GM06990 (cell line): ENCODE data around the gene F12.
"Not testable (repeated sequence)": the region's sequence is repeated elsewhere in the genome, so short reads cannot be mapped to it uniquely, and the experiment has no call there.

Source experiments
- DNase-seq: peaks from one replicate; pipeline ENCODE4 v3.0.0-alpha.2; 2011; ENCODE audit not compliant: insufficient read length; ENCODE audit errors: extremely low read depth
- H3K27me3 ChIP-seq: replicated peaks from 2 replicates; pipeline ENCODE4 v1.6.0; 2011; ENCODE audit warnings: low read length; ENCODE audit not compliant: control insufficient read depth, insufficient read depth
- H3K36me3 ChIP-seq: 2 replicates; pipeline ENCODE4 v1.5.1; 2011; ENCODE audit warnings: low read length; ENCODE audit not compliant: control insufficient read depth, insufficient read depth
- H3K4me3 ChIP-seq: replicated peaks from 2 replicates; pipeline ENCODE4 v1.5.1; 2011; ENCODE audit warnings: low read depth, mild to moderate bottlenecking, control low read depth, low read length
- TF ChIP-seq, protein P1 (sequence below): IDR thresholded peaks from 2 replicates; pipeline ENCODE4 v1.5.1; 2011; ENCODE audit warnings: low read length, control low read depth, mild to moderate bottlenecking, inconsistent platforms; ENCODE audit not compliant: insufficient read depth, poor library complexity, severe bottlenecking

Gene F12

DNA sequence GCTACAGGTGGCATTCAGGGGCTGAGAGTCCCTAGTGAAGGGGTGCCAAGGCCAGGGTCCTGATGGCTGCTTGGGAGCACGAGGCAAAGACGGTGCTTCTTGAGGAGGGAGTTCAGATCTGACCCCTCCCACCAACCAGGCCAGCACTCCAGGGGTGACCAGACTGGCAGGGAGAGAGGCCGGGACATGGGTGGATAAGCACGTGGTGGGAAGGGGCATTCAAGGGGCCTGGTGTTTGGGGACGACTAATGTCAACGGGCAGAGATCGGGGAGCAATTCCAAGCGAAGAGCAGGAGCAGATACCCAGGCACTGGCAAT lies 47.1 kb downstream of the F12 start:
- TF ChIP-seq, protein P1, sequence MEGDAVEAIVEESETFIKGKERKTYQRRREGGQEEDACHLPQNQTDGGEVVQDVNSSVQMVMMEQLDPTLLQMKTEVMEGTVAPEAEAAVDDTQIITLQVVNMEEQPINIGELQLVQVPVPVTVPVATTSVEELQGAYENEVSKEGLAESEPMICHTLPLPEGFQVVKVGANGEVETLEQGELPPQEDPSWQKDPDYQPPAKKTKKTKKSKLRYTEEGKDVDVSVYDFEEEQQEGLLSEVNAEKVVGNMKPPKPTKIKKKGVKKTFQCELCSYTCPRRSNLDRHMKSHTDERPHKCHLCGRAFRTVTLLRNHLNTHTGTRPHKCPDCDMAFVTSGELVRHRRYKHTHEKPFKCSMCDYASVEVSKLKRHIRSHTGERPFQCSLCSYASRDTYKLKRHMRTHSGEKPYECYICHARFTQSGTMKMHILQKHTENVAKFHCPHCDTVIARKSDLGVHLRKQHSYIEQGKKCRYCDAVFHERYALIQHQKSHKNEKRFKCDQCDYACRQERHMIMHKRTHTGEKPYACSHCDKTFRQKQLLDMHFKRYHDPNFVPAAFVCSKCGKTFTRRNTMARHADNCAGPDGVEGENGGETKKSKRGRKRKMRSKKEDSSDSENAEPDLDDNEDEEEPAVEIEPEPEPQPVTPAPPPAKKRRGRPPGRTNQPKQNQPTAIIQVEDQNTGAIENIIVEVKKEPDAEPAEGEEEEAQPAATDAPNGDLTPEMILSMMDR, result no peak
- Histone ChIP-seq H3K4me3 (peak overlapping the region; percentile 23), H3K36me3 (peaks cover 4% of the 10 kb centered on the region), H3K27me3 (no peaks in the 10 kb centered on the region)
- DNase-seq, result no peak

GRCh38 chr5:177361418-177362291 lies 47.7 kb downstream of the F12 start:
- Histone ChIP-seq H3K36me3 (peaks cover under 1% of the 10 kb centered on the region), H3K4me3 (peak overlapping the region; percentile 23; the same call in 1 of the 2 replicates), H3K27me3 (no peaks in the 10 kb centered on the region)
- TF ChIP-seq, protein P1, result peak; percentile 29
- no peak for DNase-seq

DNA sequence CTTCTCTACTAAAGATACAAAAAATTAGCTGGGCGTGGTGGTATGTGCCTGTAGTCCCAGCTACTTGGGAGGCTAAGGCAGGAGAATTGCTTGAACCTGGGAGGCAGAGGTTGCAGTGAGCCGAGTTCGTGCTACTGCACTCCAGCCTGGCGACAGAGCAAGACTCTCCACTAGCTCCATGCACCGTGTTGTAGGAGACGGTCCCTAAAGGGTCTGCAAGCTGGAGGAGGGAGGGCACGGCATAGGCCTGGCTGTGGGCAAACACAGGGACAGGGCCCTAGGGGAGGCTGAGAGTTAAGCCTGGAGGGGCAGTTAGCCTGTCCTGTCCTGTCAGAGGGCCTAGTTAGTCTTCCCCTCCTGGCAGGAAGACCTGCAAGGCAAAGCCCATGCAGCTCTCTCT lies 48.6 kb downstream of the F12 start:
- not testable (repeated sequence) for H3K4me3 ChIP-seq, DNase-seq, H3K36me3 ChIP-seq, H3K27me3 ChIP-seq

DNA sequence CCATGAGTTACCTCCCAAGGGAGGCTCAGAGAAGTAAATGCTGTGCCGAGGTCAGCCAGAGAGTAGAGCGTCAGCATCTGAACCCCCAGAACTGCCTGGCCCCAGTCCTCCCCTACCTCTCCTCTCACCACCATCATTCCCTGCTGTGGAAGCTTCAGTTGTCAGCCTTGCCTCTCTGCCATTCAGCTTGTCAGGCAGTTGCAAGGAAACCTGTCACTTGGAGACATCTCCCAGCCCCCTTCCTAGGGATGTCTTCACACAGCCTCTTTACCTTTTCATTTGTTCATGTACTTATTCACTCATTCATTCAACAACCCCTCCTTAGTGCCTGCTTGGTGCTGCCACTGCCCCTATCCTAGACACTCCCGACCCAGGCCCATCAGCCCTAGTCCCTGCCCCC lies 49.5 kb downstream of the F12 start:
- TF ChIP-seq, protein P1, result no peak
- Histone ChIP-seq H3K4me3 (no peak overlapping the region; the same call in 1 of the 2 replicates), H3K36me3 (no peaks in the 10 kb centered on the region), H3K27me3 (no peaks in the 10 kb centered on the region)
- DNase-seq, result no peak

GRCh38 chr5:177359451-177359851 lies 49.9 kb downstream of the F12 start:
- no peaks in the 10 kb centered on the region for H3K36me3 ChIP-seq
- no peak for DNase-seq
- TF ChIP-seq, protein P1, result no peak
- H3K4me3 ChIP-seq, result peak overlapping the region; percentile 4
- H3K27me3 ChIP-seq, result no peaks in the 10 kb centered on the region

- TF ChIP-seq, protein P1, result no peak
- peak overlapping the region; percentile 86 for H3K4me3 ChIP-seq
- no peaks in the 10 kb centered on the region for H3K36me3 ChIP-seq
- H3K27me3 ChIP-seq, result no peaks in the 10 kb centered on the region
- no peak for DNase-seq
Observed at GRCh38 chr5:177358370-177358819, 51.0 kb downstream of the F12 start.
